Measurements from ENCODE around the gene BCL2.

- no peak for TF ChIP-seq RARB (CRISPR knock-in tag; IDR thresholded peaks at IDR 0.05)
- TF ChIP-seq ZFP30 (CRISPR knock-in tag; IDR thresholded peaks at IDR 0.05), result no peak
- TF ChIP-seq ARNTL (CRISPR knock-in tag; IDR thresholded peaks at IDR 0.05; ENCODE audit: borderline replicate concordance, low read depth), result no peak
- no peak for TF ChIP-seq TOX (CRISPR knock-in tag; IDR thresholded peaks at IDR 0.05; ENCODE audit: borderline replicate concordance)
- no peak for TF ChIP-seq GLIS3 (CRISPR knock-in tag; IDR thresholded peaks at IDR 0.05)
- no peak for TF ChIP-seq PATZ1 (CRISPR knock-in tag; IDR thresholded peaks at IDR 0.05; ENCODE audit: borderline replicate concordance)
- TF ChIP-seq TCF4 (CRISPR knock-in tag; IDR thresholded peaks at IDR 0.05; ENCODE audit: borderline replicate concordance), result no peak
- TF ChIP-seq ZNF8 (CRISPR knock-in tag; IDR thresholded peaks at IDR 0.05), result no peak
- no peak for TF ChIP-seq BACH2 (CRISPR knock-in tag; IDR thresholded peaks at IDR 0.05; ENCODE audit: borderline replicate concordance)
- TF ChIP-seq ESRRG (CRISPR knock-in tag; IDR thresholded peaks at IDR 0.05), result no peak
- TF ChIP-seq OSR1 (CRISPR knock-in tag; IDR thresholded peaks at IDR 0.05), result no peak
Measured at GRCh38 chr18:63356272-63356896, 36.8 kb upstream of the BCL2 start.

All from SK-N-SH treated with all-trans-retinoic acid at 6 μM for 48 hours (cell line).